ENCODE results near the gene FAM117B.
"Not testable (repeated sequence)": the region's sequence is repeated elsewhere in the genome, so short reads cannot be mapped to it uniquely, and the experiment has no call there.

Gene FAM117B

DNA sequence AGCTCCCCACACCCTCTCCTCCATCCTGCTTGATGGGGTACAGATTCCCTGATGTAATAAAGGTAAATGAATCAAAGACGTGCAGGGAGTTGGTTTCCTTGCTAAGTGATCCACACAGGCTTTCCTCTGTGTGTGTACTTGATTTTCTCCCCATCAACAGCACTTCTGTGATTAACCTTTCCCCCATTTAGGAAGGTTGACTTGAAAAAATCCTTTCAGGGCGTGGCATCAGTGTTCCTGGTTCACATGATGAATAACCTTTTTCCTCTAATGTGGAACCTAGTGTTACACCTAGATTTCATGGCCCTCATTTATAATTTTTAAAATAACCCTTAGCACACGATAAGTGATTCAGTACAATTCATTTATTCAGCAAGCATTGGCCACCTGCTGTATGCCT is 121.8 kb downstream of the FAM117B start:
- FAIRE-seq (no peak), DNase-seq (ENCODE audit: insufficient read length, low spot score) (no peak)

DNA sequence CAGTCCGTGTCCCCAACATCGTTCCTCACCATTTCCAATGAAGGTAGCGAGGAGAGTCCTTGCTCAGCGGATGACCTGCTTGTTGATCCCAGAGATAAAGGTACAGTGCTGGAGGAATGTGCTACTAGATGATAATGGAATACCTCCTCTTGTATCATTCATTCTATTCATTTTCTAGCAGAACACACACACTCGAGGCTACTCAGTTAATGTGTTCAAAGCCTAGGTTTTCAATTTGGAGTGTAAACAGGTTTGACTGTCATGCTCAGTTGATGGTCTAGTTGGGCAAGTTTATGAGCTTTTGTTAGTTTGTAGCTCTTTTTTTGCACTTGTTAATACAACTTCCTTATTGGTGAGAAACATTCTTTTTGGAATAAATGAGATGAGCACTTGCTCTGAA is 122.6 kb downstream of the FAM117B start:
- FAIRE-seq: no peak
- no peak for DNase-seq (ENCODE audit: insufficient read length, low spot score)

DNA sequence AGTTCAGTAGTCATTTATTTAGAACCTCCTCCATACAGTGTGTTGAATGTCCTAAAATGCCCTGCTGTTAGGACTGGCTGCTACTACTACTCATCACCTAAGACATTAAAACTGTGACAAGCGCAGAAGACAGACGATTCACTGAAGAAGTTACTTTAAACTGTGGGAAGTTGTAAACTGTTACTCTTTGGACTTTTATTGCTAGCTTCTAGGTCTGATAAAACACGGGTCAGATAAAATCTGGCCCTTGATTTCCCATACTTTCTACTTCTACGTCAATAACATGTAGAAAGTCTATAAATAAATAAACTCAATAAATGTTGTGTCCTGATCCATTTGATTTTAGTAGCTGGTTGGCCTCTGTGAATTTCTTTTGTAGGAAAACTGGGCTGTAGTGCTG is 123.4 kb downstream of the FAM117B start:
- FAIRE-seq: no peak
- no peak for DNase-seq (ENCODE audit: insufficient read length, low spot score)

DNA sequence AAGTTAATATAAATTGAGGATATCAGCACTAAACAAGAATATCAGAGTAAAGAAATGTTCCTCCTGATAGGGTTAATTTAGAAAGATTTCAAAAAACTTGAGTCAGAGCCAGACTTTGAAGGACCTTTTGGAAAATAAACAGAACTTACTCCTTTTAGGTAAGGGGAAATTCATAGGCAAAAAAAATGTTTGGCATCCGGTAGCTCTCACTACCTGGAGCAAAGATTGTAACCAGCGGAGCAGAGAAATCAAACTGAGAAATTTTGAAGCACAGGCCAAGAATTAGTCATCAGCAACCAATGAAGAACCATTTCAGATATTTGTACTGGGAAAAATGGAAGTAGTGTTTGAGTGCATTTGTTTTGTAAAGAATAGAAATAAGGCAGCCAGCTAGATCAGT is 123.8 kb downstream of the FAM117B start:
- FAIRE-seq (no peak), DNase-seq (ENCODE audit: insufficient read length, low spot score) (no peak)

DNA sequence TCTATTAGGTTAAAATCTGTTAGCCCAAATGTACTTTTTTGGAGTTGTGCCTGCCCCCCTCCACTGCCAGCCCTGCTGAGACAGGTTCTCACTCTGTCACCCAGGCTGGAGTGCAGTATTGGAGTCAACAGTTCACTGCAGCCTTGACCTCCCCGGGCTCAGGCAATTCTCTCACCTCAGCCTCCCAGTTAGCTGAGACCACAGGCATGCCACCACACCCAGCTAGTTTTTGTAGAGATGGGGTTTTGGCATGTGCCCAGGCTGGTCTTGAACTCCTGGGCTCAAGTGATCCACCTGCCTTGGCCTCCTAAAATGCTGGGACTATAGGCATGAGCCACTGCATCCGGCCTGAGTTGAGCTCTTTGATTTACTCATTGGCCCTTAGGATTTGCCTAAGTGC is 126.1 kb downstream of the FAM117B start:
- FAIRE-seq (no peak), DNase-seq (ENCODE audit: insufficient read length, low spot score) (no peak)

DNA sequence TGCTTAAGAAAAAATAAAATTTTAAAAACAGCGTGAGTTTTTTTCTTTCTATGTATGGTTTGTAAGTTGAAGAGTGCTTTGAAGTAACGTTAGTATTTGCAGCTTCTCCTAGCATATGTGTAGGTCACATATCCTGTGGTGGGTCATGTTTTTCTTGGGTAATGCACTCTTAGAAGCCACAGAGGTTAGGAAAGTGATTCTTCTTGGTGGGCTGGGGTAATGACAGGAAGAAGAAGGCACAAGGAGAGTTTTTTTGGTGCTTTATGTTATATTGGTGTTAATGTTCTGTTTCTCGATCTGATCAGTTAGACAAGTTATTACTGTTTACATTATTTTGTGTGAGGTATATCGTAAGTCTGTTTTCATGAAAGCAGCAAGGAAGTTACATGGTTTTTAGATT is 127.8 kb downstream of the FAM117B start:
- DNase-seq (ENCODE audit: insufficient read length, low spot score) (no peak), FAIRE-seq (no peak)

DNA sequence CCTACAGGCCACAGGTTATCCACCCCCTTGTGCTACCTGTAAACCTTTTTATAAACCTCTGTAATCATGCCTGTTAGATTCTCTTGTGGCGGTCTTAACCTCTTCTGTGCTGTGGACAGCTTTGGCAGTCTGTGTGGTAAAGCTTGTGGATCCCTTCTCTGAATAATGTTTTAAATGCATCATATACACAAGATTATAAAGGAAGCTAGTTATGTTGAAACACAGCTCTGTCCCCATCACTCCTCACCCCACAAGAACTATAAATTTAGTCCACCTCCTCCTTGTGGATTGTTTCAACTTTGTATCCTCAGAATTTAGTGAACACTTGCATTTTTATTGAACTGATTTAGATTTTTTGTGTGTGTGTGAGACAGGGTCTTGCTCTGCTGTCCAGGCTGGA is 129.1 kb downstream of the FAM117B start:
- no peak for FAIRE-seq
- no peak for DNase-seq (ENCODE audit: insufficient read length, low spot score)

DNA sequence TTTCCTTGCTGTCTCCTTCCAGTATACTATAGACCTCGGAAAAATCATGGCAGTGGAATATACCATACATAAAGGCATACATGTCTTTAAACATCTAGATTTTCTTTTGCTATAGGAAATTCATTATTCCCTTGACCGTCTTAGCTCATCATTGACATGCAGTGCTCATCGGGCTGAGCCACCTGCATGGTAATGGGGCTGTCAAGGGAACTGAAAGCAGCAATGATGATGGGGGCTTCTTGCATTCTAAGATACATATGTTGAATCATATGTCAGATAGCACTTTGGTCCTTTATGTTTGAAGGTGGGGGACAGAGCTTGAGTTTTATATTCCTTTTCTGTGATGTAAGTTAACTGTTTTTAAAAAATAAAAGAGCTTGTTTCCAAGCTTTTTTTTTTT is 130.2 kb downstream of the FAM117B start:
- FAIRE-seq (no peak), DNase-seq (ENCODE audit: insufficient read length, low spot score) (no peak)

DNA sequence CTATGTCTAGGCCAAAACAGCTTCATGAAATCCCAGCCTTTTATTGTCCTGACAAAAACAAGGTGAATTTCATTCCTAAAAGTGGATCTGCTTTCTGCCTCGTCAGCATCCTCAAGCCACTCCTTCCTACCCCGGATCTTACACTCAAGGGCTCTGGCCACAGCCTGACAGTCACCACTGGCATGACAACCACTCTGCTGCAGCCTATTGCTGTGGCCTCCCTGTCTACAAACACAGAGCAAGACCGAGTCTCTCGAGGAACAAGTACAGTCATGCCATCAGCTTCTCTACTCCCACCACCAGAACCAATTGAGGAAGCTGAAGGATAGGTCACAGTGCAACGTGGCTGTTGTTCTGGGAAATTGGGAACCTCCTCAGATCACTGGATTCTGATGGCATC is 130.7 kb downstream of the FAM117B start:
- DNase-seq (ENCODE audit: insufficient read length, low spot score): no peak
- FAIRE-seq: no peak

DNA sequence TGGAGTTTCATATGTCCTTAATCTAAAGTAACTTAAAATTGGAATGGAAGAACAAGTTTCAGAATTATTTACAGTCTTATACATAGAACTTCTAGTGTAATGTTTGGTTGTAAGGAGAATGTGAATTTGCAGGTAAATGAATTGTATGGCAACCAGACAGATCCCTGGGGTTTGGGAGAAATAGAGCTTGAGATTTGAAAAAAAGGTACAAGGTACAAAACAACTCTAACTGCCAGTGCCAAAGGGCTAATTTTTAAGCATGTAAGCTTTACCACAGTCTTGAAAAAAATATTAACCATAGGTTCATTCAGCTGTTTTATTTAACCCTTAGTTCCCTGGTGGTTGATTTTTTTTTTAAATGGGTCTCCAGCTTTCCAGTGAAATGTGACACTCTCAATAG is 133.5 kb downstream of the FAM117B start:
- DNase-seq (ENCODE audit: insufficient read length, low spot score): no peak
- no peak for FAIRE-seq

DNA sequence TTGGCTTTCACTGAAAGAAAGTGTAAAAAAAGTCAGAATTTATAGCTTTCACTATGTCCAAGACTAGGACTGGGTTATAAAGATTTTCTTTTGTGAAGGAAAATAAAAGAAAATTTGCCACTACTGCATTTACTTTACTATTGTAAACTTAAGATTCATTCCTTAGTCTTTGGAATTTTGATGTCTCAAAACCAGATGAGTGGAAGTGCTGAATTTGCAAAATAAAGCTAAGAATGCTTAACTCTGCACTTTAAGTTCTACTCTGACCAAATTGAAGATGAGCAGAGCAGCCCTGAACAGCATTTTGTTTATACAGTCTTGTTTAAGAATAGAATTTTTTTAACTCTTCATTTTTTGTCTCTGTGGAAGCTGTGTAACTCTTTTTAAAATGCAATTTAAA is 134.4 kb downstream of the FAM117B start:
- FAIRE-seq: no peak
- no peak for DNase-seq (ENCODE audit: insufficient read length, low spot score)

DNA sequence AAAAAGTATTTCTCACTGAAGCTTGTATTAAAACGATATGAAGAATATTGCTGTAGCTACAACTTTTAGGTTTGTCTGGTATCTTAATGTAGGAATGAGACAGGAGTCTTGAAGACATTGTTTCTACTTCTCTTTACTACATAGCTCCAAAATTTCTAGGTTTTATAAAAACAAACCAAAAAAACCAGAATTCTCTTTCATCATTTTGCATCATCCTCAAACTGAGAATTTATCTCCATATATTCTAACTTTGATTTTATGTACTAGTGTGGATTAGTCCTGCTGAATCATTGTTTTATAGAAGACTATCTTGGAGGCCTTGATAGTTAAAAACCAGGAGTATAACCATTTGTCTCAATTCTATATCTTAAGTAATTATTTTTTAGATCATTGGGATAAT is 136.6 kb downstream of the FAM117B start:
- FAIRE-seq: no peak
- DNase-seq (ENCODE audit: insufficient read length, low spot score): no peak

DNA sequence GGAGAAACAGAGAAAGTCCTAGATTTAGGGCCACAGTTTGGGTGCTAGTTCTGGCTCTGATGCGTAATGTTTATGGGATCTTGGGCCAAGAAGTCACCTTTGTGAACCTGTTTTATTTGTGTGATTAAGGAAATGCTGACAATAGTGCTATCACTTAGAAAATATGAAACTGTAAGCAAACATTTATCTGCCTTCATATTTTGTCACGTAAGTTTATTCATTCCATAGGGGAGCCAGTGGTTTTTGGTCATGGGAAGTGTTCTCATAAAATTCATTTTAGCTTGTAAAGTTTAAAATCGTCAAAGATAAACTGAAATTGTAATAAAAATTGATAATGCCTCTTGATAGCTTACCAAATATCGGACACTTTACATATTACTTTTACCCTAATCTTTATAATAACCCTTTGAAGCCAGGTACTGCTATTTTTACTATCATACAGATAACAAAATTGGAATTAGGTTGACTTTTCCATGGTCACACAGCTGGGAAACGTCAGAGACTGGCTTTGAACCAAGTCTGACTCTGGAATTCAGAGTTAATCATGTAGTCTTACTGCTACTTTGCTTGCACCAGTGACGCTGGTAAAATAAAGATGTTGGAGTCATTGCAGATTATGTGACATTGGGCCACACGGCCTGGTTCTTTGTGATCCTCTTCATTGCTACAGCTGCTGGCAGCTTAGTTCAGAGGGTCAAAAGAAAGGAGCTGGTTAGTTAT is 137.1 kb downstream of the FAM117B start:
- FAIRE-seq (no peak), DNase-seq (ENCODE audit: insufficient read length, low spot score) (no peak)

DNA sequence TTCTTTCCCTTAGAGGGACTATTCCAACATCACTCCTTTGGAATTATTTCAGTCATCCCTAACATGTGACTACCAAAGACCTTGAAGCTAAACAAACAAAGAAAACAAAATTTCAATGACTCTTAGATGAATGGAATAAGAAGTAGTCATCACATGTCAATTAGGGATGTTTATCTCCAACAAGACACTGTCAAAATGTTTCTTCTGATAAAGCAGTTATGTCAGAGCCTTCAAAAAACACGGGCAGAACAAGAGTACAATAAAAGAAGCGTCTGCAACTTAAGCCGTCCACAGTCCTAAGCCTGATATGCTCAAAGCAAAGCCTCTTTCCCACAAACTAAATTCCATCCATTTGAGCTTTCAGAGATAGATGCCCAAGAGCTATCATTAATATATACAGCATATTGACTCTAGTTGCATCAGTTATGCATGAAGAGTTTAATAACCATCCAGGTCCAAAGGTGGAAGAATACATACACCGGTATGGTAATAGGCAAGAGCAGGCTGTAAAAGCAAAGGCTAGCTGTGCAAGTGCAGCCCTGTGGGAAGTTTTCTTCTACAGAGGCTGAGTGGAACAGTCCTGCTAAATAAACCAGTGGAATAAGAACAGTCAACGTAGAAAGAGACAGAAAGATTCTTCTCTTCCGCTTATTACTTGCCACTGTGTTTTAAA is 138.7 kb downstream of the FAM117B start:
- FAIRE-seq: no peak
- no peak for DNase-seq (ENCODE audit: insufficient read length, low spot score)

DNA sequence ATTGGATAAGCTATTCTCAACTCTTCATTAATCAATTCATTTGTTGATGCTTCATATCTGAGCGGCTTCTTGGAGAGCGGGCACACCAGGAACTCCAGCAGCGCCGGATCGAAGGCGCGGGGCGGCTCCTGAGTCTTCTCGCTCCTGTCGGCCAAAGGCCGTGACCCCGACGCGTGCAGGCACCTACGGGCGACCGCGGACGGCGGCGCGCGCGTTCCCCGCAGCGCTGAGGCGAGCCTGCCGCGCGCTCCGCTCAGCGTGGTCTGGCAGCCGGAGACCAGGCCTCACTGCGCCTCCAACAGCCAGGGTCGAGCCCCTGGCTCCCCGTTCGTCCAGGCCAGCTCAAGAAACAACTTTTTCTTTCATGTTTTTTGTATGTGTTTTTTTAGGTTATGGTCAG is 139.3 kb downstream of the FAM117B start:
- DNase-seq (ENCODE audit: insufficient read length, low spot score): no peak

DNA sequence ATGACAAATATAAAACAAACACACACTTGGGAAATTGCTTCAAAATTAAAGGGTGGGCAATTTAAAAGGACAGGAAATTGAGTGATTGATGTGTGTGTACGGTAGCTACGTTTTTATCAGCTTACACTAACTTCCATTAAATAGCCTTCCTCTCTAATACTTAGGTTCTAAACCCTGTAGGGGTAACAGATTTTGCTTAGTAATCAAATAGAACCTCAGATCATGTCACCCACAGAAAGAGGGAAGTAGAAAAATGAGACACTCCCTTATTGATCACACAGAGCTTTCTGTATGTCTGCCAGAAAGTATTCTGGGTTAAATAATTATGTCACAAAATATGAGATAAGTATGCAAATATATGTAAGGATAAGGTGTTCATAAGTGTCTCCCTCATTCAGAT is 143.4 kb downstream of the FAM117B start:
- no peak for FAIRE-seq
- no peak for DNase-seq (ENCODE audit: insufficient read length, low spot score)

More for the DNA sequence above, 139.3 kb downstream of the FAM117B start:
- FAIRE-seq: no peak

DNA sequence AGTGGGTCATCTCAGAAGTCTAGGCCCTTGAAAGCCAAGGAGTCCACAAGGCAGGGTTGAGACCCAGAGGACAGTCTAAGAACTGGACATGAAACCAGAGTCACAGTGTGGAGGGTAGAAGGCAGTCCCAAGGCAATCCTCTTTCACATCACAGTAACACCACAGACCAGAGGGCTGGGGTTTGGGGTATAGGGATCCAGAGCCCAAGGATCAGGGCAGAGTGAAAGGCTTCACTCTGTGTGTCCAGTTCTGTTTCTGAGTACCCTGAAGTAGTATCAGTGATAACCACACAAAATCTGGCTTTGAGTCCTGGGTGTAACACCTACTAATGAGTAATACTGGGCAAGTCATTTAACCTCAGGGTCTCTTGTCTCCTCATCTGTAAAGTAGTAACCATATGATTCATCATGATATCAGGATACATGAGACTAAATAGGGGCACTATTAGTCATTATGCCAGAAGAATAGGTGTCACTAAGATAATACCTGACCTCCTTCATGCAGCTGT is 145.8 kb downstream of the FAM117B start:
- DNase-seq (ENCODE audit: insufficient read length, low spot score): peak; percentile 14
- no peak for FAIRE-seq

DNA sequence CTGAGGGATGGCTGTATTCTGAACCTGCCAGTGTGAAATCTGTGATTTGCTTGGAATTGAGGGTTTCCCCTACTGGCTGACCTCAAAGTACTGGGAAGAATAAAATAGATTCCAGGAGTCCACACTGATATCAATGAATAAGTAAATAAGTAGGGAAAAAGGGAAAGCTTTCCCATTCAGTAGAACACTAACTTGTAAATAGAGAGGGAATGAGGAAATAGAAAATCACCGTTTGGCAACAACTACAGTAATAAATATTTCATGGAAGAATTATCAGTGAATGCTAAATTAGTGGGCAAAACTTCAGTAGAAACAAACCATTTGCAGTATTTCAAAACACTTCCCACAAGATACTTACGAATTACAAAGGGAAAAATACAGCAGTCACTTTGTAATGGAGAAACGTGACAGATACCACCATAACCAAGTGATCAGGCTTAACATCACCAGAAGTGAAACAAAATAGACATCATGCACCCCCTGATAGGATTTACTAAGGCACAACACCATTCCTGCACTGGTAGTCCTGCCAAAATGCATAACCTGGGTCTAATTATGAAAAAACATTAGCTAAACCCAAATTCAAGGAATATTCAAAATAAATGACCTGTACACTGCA is 148.3 kb downstream of the FAM117B start:
- FAIRE-seq (no peak), DNase-seq (ENCODE audit: insufficient read length, low spot score) (no peak)

DNA sequence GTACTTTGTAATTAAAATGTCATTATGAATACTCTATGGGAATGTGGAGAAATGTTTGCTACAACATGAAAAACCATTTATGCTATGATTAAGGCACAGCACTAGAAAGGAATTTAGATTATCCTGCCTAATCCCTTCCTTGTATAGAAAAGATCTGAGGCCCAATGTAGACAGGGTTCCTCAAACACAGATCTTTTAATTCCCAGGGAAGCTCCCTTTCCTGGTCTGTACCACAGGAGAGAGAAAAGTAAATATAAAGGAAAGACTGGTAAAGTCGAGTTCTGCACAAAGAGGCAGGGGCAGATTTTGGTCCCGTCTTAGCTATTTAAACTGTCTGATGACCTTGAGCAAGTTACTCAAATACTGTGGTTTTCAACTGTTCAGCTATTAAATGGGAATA is 152.1 kb downstream of the FAM117B start:
- no peak for DNase-seq (ENCODE audit: insufficient read length, low spot score)
- no peak for FAIRE-seq

DNA sequence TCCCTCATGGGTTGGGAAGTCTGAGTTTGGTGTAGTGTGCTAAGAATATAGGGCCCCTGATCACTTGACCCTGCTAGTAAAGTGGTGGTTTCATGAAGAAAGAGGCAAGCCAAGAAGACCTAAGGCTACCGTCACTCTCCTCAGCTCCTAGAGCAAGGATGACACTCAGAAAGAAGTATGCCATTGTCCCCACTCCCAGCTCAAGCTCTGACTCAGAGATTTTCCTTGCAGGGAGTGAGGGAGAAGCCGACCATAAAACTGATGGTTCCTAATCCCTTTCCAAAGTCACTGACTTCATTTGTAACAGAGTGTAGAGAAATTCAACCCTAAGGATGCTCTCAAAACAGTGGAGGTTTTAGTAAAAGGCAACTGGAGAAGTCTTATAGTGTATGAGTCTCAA is 155.9 kb downstream of the FAM117B start:
- DNase-seq (ENCODE audit: insufficient read length, low spot score) (no peak), FAIRE-seq (no peak)

DNA sequence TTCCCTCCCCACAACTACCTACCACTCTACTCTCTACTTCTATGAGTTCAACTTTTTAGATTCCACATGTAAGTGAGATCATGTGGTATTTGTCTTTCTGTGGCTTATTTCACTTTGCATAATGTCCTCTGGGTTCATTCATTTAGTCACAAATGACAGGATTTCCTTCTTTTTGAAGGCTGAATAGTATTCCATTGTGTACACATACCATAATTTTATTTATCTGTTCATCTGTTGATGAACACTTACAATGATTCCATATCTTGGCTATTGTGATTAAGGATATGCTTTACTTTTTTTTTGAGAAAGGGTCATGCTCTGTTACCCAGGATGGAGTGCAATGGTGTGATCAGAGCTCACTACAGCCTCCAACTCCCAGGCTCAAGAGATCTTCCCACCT is 163.2 kb downstream of the FAM117B start:
- no peak for DNase-seq (ENCODE audit: insufficient read length, low spot score)
- no peak for FAIRE-seq

DNA sequence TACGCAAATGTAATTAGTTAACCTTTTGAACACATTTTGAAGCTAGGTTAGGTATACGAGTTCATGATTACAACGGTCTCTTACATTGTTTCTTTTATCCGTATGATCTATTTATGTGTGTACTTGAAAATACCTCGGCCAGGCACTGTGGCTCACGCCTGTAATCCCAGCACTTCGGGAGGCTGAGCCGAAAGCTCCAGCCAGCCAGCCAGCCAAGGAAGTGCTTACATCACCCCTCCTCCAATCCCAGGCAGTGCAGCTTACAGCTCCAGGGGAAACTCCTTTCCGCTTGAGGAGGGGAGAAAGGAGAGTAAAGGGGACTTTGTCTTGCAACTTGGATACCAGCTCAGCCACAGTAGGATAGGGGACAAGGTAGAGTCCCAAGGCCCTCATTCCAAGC is 171.1 kb downstream of the FAM117B start:
- not testable (repeated sequence) for FAIRE-seq; DNase-seq (ENCODE audit: insufficient read length, low spot score)
